Right atrium auricular region (tissue), 2 donors: ENCODE measurements around the gene CEP112. TPM values are rescaled to one million over a fixed set of nuclear protein-coding genes. Genes with fewer than 3 reads are reported as not detected.

Source experiments
- DNase-seq: peaks from one replicate; pipeline ENCODE4 v3.0.0-alpha.2; 2019; ENCODE audit warnings: low spot score
- H3K27ac ChIP-seq, 2 donors: fragments of 200-600 bp; sonication (generic); 1 replicate in 1 of 2; 2 replicates in 1 of 2; pipeline ENCODE4 v1.5.1; 2016 to 2019
- H3K27me3 ChIP-seq, 2 donors: fragments of 200-600 bp; sonication (generic); one replicate each; pipeline versions ENCODE4 v1.5.1 to v1.6.0; 2017 to 2019
- H3K36me3 ChIP-seq: fragments of 200-600 bp; sonication (generic); one replicate; pipeline ENCODE4 v1.5.1; 2016
- H3K4me1 ChIP-seq, 2 donors: fragments of 200-600 bp; sonication (generic); one replicate each; pipeline versions ENCODE4 v1.5.1 to v1.6.0; 2017 to 2019
- H3K4me3 ChIP-seq, 2 donors: fragments of 200-600 bp; sonication (generic); 1 replicate in 1 of 2; 2 replicates in 1 of 2; pipeline ENCODE4 v1.5.1; 2017 to 2019; ENCODE audit warnings: mild to moderate bottlenecking in 1 of 2, moderate library complexity in 1 of 2
- H3K9me3 ChIP-seq, 2 donors: fragments of 200-600 bp; sonication (generic); one replicate each; pipeline ENCODE4 v1.5.1; 2019
- total RNA-seq, 2 donors: library from RNA; depleted of rRNA; stranded (reverse); fragments of >200 nt; gene quantifications; one replicate each; pipeline ENCODE4 v1.1.0, GENCODE V29; 2016
- TF ChIP-seq, protein P1 (sequence below), 2 donors: fragments of 200-600 bp; sonication (generic); IDR thresholded peaks; one replicate each; pipeline ENCODE4 v1.5.1; 2019; ENCODE audit warnings: antibody characterized with exemption in 2 of 2

The CEP112 gene
- total RNA-seq, 2 donors from 2014 or later, result 8.1 to 11.2 TPM

DNA sequence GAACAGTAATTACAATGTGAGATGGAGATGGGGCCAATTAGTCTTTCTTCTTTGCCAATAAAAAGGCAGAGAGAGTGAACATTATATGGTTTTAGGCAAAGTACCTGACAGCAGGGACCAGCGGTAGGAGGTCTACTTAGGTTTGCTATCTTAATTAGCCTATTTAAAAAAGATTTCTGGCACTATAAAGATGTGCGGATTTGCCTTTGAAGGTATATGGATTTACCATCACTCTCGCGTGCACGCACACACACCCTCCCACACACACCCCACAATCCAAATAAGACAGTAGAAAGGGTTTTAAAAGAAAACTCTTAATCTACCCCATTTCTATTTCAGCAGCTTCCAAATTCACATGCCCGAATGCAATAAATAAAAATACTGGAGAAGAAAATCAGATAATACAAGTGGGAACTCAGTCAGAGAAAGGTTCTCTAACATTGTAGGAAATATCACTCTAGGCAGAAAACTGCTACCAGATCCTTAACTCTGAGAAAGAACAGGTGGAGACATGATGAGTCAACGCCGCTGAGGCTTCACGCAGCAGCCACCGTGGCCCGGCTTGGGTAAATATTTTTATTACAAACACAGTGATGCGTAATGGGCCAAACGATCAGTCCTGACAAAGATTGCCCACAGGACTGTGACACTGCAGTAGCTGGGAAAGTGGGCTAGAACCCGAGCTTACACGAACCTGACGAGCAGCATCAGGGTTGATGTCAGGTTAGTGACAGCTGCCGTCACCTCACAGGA lies 563.9 kb downstream of the CEP112 start:
- Histone ChIP-seq H3K27me3 (no peaks in the 10 kb centered on the region), H3K27ac (no peak overlapping the region), H3K36me3 (no peaks in the 10 kb centered on the region), H3K9me3 (no peaks in the 10 kb centered on the region), H3K4me3 (no peak overlapping the region), H3K4me1 (no peaks in the 10 kb centered on the region)
- TF ChIP-seq, protein P1, sequence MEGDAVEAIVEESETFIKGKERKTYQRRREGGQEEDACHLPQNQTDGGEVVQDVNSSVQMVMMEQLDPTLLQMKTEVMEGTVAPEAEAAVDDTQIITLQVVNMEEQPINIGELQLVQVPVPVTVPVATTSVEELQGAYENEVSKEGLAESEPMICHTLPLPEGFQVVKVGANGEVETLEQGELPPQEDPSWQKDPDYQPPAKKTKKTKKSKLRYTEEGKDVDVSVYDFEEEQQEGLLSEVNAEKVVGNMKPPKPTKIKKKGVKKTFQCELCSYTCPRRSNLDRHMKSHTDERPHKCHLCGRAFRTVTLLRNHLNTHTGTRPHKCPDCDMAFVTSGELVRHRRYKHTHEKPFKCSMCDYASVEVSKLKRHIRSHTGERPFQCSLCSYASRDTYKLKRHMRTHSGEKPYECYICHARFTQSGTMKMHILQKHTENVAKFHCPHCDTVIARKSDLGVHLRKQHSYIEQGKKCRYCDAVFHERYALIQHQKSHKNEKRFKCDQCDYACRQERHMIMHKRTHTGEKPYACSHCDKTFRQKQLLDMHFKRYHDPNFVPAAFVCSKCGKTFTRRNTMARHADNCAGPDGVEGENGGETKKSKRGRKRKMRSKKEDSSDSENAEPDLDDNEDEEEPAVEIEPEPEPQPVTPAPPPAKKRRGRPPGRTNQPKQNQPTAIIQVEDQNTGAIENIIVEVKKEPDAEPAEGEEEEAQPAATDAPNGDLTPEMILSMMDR (IDR thresholded peaks at IDR 0.05), result no peak
- no peak for DNase-seq

DNA sequence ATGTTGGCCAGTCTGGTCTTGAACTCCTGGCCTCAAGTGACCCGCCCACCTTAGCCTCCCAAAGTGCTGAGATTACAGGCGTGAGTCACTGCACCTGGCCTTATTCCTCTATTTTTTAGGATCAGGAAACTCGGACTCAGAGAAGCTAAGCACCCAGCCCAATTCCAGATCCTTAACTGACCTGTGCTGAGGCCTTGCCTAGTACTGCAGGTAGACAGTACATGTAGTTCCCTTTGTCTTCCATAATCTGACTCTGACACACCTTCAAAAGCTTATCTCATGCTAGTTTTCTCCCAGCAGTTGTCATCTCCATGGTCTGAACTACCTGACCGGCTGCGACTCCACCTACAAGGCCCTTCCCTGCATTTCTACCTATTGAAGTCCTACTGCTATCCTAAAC lies 564.8 kb downstream of the CEP112 start:
- Histone ChIP-seq H3K36me3 (no peaks in the 10 kb centered on the region), H3K27ac (no peak overlapping the region), H3K4me1 (no peaks in the 10 kb centered on the region), H3K27me3 (no peaks in the 10 kb centered on the region), H3K9me3 (no peaks in the 10 kb centered on the region), H3K4me3 (no peak overlapping the region)
- TF ChIP-seq, protein P1 (IDR thresholded peaks at IDR 0.05), result no peak
- DNase-seq, result no peak

DNA sequence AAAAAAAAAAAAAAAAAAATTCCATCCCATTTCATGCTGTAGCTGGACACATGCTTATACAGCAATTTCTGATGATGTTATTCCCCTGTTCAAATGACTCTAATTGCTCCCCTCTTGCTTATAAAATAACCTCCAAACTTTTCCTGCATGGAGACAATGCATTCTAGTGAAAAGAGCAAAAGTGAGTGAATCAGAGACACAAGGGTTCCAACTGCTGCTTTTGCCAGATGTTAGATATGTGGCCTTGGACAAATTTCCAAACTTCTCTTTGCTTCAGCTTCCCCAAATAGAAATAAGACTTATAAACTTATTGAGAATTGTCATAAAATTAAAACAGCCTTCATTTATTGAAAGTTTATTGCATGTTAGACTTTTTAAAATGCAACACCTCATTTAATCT lies 565.5 kb downstream of the CEP112 start:
- H3K4me1 ChIP-seq, result no peaks in the 10 kb centered on the region
- no peaks in the 10 kb centered on the region for H3K9me3 ChIP-seq
- H3K27ac ChIP-seq, result no peak overlapping the region
- H3K4me3 ChIP-seq, result no peak overlapping the region
- DNase-seq, result no peak
- TF ChIP-seq, protein P1 (IDR thresholded peaks at IDR 0.05), result no peak
- H3K27me3 ChIP-seq, result no peaks in the 10 kb centered on the region
- no peaks in the 10 kb centered on the region for H3K36me3 ChIP-seq

DNA sequence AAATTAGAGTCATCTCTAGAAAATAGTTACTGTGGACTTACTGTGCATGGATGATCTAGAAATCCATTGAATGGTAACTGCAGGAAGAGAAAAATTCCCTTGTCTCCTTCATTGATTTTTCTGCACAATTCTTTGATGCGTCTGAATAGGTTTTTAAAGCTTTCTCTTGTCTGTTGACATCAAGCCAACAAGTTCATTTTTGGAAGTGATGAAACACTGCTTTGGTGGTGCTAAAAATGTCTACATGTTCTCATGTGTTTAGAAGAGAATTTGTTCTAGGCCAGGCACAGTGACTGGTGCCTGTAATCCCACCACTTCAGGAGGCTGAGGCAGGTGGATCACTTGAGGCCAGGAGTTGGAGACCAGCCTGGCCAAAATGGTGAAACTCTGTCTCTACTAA lies 573.4 kb downstream of the CEP112 start:
- no peak for DNase-seq
- Histone ChIP-seq H3K4me3 (no peak overlapping the region), H3K27ac (no peak overlapping the region), H3K9me3 (no peaks in the 10 kb centered on the region), H3K4me1 (no peaks in the 10 kb centered on the region), H3K36me3 (no peaks in the 10 kb centered on the region), H3K27me3 (no peaks in the 10 kb centered on the region)
- TF ChIP-seq, protein P1 (IDR thresholded peaks at IDR 0.05), result no peak

DNA sequence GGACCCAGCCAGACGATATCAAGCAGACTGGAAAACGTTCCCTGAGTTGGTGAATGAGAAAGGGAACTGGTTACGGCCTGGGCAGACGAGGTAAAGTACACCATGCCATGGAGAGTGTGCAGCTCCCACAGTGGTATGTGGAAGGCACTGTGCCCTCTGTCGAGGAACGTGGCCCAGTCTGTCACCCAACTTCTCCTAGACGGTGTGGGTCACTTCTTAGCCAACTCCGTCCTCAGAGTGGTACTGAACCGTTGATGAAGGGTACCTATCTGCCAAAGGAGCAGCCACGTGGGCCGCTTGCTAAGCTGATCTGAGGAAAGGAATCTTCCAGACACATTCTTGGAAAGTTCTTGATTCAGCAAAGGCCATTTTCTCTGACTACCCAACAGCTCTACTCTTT lies 574.4 kb downstream of the CEP112 start:
- H3K27me3 ChIP-seq, result no peaks in the 10 kb centered on the region
- no peaks in the 10 kb centered on the region for H3K36me3 ChIP-seq
- TF ChIP-seq, protein P1 (IDR thresholded peaks at IDR 0.05), result no peak
- no peak overlapping the region for H3K4me3 ChIP-seq
- H3K27ac ChIP-seq, result no peak overlapping the region
- H3K9me3 ChIP-seq, result no peaks in the 10 kb centered on the region
- H3K4me1 ChIP-seq, result no peaks in the 10 kb centered on the region
- no peak for DNase-seq

DNA sequence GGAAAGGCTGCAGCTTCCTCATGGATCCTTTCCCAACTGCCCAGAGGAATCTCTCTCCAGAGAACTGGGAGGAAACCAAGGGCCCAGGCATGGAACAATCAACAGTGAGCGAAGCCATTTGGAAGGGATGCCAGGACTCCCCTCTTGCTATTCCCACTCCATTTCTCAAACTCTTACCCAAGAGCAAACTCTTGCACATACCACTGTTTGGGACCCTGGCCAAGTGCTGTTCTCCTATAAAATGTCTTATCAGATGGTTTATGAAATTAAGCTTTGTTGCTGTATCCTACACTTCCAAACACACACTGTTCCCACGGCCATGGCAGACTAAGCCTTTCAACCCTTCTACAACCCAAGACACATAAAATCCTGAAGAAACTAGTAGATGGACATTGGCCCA lies 582.2 kb downstream of the CEP112 start:
- Histone ChIP-seq H3K4me1 (no peaks in the 10 kb centered on the region), H3K27ac (no peak overlapping the region), H3K36me3 (no peaks in the 10 kb centered on the region), H3K9me3 (no peaks in the 10 kb centered on the region), H3K27me3 (no peaks in the 10 kb centered on the region), H3K4me3 (no peak overlapping the region)
- no peak for DNase-seq
- TF ChIP-seq, protein P1 (IDR thresholded peaks at IDR 0.05), result no peak
